Measurements from ENCODE around the gene NLRC5.
"Not testable (repeated sequence)": the region's sequence is repeated elsewhere in the genome, so short reads cannot be mapped to it uniquely, and the experiment has no call there.

Gene NLRC5

GRCh38 chr16:57055671-57056070 is 66.3 kb downstream of the NLRC5 start:
- no peak for DNase-seq

DNA sequence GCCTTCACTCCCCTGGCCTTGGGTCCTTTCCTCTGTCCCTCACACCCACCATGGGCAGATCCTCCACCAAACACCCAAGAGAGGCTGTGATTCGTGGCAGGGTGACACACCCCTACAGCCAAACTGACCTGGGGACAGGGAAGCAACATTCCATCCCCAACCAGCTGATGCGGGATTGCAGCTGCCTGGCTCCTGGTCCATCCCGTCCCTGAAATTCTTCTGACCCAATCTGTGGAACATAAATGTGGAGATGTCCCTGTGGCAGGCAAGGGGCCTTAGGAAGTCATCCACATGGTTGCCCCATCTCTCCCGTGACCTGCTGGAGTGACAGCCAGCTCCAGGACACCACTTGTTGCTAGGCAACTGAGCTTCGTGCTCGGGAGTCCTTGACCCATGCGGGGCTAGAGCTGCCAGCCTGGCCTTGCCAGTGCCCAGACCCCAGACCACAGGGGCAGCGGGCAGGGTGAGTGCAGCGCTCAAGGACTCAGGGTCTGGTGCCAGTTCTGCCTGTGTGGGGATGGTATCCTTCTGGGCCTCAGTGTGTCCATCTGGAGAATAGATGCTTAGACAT is 69.0 kb downstream of the NLRC5 start:
- no peak for DNase-seq

- DNase-seq: no peak
Measured at GRCh38 chr16:57060323-57061083, 71.1 kb downstream of the NLRC5 start.

DNA sequence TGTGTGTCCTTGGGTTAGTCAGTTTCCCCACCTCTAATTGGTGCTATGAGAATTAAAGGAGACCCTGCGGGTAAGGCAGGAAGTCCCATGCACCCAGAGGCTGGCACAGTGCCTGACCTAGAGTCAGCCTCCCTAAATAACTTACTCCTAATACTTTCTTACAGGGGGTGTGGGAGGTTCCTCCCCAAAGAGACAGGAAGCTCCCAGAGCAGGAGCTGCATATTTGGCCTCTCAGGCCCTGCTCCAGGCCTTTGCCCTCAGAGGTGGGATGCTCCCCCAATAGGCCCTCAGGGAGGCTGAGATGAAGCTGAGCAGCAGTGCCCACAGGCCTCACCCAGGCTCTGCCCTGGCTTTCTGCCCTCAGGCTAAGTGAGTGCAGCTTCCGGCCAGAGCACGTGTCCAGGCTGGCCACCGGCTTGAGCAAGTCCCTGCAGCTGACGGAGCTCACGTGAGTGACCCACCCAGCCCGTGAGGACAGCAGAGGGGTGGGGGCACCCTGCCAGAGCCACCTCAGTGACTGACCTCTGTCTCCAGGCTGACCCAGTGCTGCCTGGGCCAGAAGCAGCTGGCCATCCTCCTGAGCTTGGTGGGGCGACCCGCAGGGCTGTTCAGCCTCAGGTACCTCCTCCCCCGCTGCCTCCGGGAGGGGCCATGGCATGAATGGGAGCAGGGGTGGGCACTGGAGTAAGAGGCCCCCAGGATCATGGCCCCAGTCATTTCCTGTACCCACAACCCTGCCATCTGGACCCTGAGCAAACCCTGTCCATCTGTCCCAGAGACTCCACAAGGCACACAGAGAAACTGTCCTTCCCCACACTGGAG is 71.9 kb downstream of the NLRC5 start:
- DNase-seq: no peak

GRCh38 chr16:57062329-57062728 is 73.0 kb downstream of the NLRC5 start:
- DNase-seq: no peak

GRCh38 chr16:57063189-57063588 is 73.8 kb downstream of the NLRC5 start:
- not testable (repeated sequence) for DNase-seq

DNA sequence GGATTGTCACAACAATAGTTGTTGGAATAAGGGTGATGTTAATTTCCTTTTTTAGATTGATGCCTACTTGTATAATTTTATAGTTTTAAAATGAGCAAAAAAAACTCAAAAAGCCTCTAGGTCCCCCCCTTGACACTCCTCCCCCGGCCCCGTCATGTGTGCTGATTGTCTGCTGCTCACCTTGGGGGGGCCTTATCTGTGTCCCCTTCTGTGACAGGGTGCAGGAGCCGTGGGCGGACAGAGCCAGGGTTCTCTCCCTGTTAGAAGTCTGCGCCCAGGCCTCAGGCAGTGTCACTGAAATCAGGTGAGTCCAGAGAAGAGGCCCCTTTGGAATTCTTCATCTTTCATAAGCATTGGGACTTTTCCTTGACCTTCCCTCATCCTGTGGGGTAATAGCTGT is 75.6 kb downstream of the NLRC5 start:
- DNase-seq: no peak

DNA sequence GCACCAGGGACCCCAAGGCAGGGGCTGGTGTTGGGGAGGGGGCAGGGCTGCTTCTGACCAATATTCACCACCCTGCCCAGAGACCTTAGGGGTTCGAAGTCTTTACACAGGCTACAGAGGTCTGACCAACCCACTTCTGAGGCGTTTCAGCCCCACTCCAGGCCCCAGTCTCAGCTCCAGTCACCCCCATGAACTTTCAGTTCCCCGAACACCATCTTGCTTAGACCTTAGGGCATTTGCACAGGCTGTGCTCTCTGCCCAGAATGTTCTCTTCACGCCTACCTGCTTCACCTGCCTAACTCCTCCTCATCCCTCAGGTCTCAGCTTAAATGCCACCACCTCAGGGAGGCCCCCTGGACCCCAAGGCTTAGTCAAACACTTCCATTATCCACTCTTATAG is 77.3 kb downstream of the NLRC5 start:
- no peak for DNase-seq

- no peak for DNase-seq
Measured at GRCh38 chr16:57067347-57067746, 78.0 kb downstream of the NLRC5 start.

GRCh38 chr16:57069053-57069452 is 79.7 kb downstream of the NLRC5 start:
- DNase-seq: no peak

- no peak for DNase-seq
Measured at GRCh38 chr16:57069635-57070370, 80.4 kb downstream of the NLRC5 start.

GRCh38 chr16:57070424-57070823 is 81.1 kb downstream of the NLRC5 start:
- DNase-seq: no peak

DNA sequence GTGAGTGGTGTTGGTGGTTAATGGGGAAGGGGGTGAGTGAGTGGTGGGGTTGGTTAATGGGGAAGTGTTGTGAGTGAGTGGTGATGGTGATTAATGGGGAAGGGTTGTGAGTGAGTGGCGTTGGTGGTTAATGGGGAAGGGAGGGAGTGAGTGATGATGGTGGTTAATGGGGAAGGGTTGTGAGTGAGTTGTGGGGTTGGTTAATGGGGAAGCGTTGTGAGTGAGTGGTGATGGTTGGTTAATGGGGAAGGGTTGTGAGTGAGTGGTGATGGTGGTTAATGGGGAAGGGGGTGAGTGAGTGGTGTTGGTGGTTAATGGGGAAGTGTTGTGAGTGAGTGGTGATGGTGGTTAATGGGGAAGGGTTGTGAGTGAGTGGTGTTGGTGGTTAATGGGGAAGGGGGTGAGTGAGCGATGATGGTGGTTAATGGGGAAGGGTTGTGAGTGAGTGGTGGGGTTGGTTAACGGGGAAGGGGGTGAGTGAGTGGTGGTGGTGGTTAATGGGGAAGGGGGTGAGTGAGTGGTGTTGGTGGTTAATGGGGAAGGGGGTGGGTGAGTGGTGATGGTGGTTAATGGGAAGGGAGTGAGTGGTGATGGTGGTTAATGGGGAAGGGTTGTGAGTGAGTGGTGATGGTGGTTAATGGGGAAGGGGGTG is 81.8 kb downstream of the NLRC5 start:
- not testable (repeated sequence) for DNase-seq

GRCh38 chr16:57071831-57072582 is 82.7 kb downstream of the NLRC5 start:
- DNase-seq: no peak

DNA sequence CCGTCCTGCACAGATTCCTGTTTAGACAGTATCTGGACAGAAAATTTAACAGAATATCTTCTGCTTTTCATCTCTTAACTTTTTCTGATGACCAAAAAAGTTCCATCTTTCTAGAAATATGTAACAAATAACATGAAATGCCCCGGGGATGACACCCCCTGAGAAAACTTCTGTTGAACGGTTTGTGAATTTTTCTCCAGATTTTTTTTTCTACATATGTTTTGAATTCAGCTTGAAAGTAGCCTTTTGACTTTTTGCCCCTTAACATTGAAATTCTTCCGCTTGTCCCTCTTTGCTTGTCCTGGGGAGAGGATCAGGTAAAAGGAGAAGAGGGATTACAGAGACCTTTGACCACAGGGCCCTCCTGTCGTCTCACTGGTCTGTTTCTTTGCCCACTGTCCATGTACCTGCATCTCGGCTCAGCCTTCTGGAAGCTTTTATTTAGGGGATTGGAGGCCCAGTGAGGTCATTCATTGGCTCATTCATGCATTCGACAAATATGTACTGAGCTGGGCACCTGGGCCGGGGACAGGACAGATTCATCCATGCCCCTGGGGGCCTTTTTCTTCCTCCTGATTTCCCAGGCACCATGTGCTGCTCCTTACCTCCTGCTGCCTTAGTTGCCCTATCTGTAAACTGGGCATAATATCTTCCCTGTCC is 83.4 kb downstream of the NLRC5 start:
- DNase-seq: no peak

DNA sequence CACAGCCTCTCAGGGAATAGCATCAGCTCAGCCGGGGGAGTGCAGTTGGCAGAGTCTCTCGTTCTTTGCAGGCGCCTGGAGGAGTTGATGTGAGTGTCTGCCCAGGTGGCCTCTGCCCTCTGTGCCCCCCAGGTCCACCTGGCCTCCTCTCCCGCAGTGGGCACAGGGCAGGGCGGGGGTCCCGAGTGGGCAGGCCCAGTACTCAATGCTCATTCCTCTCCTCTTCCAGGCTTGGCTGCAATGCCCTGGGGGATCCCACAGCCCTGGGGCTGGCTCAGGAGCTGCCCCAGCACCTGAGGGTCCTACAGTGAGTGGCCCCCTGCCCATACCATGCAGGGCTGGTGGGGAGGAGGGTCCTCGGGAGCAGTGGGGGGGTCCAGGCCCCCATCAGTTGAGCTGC is 88.4 kb downstream of the NLRC5 start:
- no peak for DNase-seq

- no peak for DNase-seq
Measured at GRCh38 chr16:57081744-57082143, 92.4 kb downstream of the NLRC5 start.

DNA sequence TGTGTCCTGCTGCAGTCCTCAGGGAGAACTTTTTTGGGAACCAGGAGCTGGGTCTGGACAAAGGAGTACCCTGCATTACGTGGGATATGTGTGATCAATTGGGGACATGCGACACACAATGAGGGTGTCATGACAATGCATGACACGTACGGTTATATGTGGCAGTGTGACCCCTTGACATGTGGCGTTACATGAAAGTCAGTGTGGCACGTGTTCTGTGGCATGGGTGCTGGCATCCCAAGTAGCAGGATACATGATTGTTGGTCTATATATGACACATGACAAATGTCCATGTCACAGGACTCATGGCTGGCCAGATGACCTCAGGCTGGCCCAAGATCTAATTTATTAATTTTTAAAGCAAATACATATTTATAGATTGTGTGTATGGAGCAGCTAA is 93.3 kb downstream of the NLRC5 start:
- no peak for DNase-seq

DNA sequence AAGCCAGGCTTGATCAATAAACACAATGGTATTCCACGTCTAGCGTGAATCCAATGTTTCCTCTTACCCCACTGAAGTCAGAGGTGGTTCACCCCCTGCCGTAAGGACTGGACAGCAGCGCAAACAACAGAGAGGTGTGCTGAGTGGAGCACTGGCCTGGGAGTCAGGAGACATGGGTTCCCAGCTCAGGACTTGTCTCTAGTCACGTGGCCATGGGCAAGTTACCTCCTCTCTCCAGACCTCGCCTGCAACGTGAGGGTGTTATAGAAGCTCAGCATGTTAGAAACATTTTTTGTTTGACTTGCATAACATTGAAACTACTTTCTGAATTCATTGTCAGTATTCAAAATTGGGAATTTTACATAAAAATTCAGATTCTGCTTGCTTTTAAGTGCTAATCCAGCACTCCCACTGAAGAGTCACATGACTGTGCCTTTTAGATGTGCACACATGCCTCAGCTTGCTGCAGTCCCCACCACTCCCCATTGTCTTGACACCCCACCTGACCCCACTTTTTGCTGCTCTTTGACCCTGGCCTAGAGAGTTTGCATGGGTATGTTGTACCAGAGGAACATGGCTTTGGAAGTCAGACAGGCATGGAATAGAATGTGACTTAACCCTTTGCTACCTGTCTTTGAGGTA is 94.2 kb downstream of the NLRC5 start:
- no peak for DNase-seq

DNA sequence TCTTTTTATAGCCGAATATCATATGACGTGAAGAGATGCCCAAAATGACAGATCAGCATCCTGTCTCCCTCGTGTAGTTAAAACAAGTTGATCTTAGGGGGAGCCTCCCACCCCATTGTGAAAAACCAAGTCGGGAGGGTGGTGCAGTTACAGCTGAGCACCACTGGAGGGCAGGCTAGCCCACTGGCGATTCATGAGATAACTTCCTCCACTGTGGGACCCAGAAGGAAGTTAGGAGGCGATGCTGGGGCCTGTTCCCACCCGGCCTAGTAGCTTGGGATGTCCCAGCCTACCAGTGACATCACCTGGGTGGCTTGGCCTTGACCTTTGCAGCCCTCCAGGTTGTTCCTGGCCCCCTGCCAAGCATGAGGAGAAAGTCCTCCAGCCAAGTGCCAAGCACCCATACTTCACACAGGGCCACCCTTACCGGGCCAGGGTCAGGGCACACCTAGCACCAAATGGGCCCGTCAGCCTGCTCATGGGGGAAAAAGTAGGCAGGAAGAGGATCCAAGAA is 95.0 kb downstream of the NLRC5 start:
- no peak for DNase-seq

GRCh38 chr16:57084996-57085395 is 95.6 kb downstream of the NLRC5 start:
- DNase-seq: no peak

All from NCI-H510A (cell line).